Measurements from ENCODE around the gene CAST.

- no peak for TF ChIP-seq POLR2A (IDR thresholded peaks at IDR 0.05)
- TF ChIP-seq, protein P1, sequence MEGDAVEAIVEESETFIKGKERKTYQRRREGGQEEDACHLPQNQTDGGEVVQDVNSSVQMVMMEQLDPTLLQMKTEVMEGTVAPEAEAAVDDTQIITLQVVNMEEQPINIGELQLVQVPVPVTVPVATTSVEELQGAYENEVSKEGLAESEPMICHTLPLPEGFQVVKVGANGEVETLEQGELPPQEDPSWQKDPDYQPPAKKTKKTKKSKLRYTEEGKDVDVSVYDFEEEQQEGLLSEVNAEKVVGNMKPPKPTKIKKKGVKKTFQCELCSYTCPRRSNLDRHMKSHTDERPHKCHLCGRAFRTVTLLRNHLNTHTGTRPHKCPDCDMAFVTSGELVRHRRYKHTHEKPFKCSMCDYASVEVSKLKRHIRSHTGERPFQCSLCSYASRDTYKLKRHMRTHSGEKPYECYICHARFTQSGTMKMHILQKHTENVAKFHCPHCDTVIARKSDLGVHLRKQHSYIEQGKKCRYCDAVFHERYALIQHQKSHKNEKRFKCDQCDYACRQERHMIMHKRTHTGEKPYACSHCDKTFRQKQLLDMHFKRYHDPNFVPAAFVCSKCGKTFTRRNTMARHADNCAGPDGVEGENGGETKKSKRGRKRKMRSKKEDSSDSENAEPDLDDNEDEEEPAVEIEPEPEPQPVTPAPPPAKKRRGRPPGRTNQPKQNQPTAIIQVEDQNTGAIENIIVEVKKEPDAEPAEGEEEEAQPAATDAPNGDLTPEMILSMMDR (IDR thresholded peaks at IDR 0.05) = no peak
Observed at GRCh38 chr5:96755851-96756250, 93.7 kb downstream of the CAST start.
